ENCODE measurements around the gene C11orf97.

The C11orf97 gene

GRCh38 chr11:94557992-94558391, 45.7 kb downstream of the C11orf97 start:
- no peak for TF ChIP-seq CTCF (IDR thresholded peaks at IDR 0.05; ENCODE audit: low read depth, low read length, missing control alignments)
- DNase-seq (ENCODE audit: low read depth) = no peak
- no peak overlapping the region for H3K4me3 ChIP-seq (ENCODE audit: low read depth, low read length)

- TF ChIP-seq CTCF (IDR thresholded peaks at IDR 0.05; ENCODE audit: low read depth, low read length, missing control alignments) = no peak
Observed at GRCh38 chr11:94558468-94558867, 46.2 kb downstream of the C11orf97 start.

GRCh38 chr11:94558932-94559331, 46.7 kb downstream of the C11orf97 start:
- DNase-seq (ENCODE audit: low read depth) = no peak
- TF ChIP-seq CTCF (IDR thresholded peaks at IDR 0.05; ENCODE audit: low read depth, low read length, missing control alignments) = no peak
- H3K4me3 ChIP-seq (ENCODE audit: low read depth, low read length) = no peak overlapping the region

More at GRCh38 chr11:94558468-94558867, 46.2 kb downstream of the C11orf97 start:
- H3K4me3 ChIP-seq (ENCODE audit: low read depth, low read length) = no peak overlapping the region
- no peak for DNase-seq (ENCODE audit: low read depth)

GRCh38 chr11:94559361-94559760, 47.1 kb downstream of the C11orf97 start:
- no peak overlapping the region for H3K4me3 ChIP-seq (ENCODE audit: low read depth, low read length)
- DNase-seq (ENCODE audit: low read depth) = no peak
- TF ChIP-seq CTCF (IDR thresholded peaks at IDR 0.05; ENCODE audit: low read depth, low read length, missing control alignments) = no peak

- H3K4me3 ChIP-seq (ENCODE audit: low read depth, low read length) = no peak overlapping the region
- no peak for DNase-seq (ENCODE audit: low read depth)
- no peak for TF ChIP-seq CTCF (IDR thresholded peaks at IDR 0.05; ENCODE audit: low read depth, low read length, missing control alignments)
Observed at GRCh38 chr11:94560834-94561233, 48.6 kb downstream of the C11orf97 start.

- no peak for DNase-seq (ENCODE audit: low read depth)
- H3K4me3 ChIP-seq (ENCODE audit: low read depth, low read length) = no peak overlapping the region
- TF ChIP-seq CTCF (IDR thresholded peaks at IDR 0.05; ENCODE audit: low read depth, low read length, missing control alignments) = no peak
Observed at GRCh38 chr11:94563176-94563847, 51.1 kb downstream of the C11orf97 start.

- no peak for DNase-seq (ENCODE audit: low read depth)
- H3K4me3 ChIP-seq (ENCODE audit: low read depth, low read length) = no peak overlapping the region
- no peak for TF ChIP-seq CTCF (IDR thresholded peaks at IDR 0.05; ENCODE audit: low read depth, low read length, missing control alignments)
Observed at GRCh38 chr11:94563848-94564467, 51.7 kb downstream of the C11orf97 start.
